Lower lobe of right lung (tissue), 2 donors: ENCODE results near the gene HOMER3. TPM values are rescaled to one million over a fixed set of nuclear protein-coding genes. Genes with fewer than 3 reads are reported as not detected.

Source experiments
- ATAC-seq, 2 donors: fragments of 200-7000 bp; cut with Tn5 transposase; one replicate each; pipeline ENCODE4 v1.9.1; 2020 to 2022; ENCODE audit warnings: mild to moderate bottlenecking in 2 of 2, moderate library complexity in 2 of 2
- DNase-seq: peaks from one replicate; pipeline ENCODE4 v3.0.0-alpha.2; 2020
- H3K27ac ChIP-seq: fragments of 200-600 bp; one replicate; pipeline ENCODE4 v1.8.0; 2022
- H3K27me3 ChIP-seq: fragments of 200-600 bp; one replicate; pipeline ENCODE4 v1.8.0; 2022; ENCODE audit warnings: low read depth
- H3K36me3 ChIP-seq: fragments of 200-600 bp; one replicate; pipeline ENCODE4 v1.8.0; 2022; ENCODE audit warnings: mild to moderate bottlenecking
- H3K4me1 ChIP-seq: fragments of 200-600 bp; one replicate; pipeline ENCODE4 v1.8.0; 2022
- H3K4me3 ChIP-seq: fragments of 200-600 bp; one replicate; pipeline ENCODE4 v1.8.0; 2022; ENCODE audit warnings: mild to moderate bottlenecking
- H3K9me3 ChIP-seq: fragments of 200-600 bp; one replicate; pipeline ENCODE4 v1.8.0; 2022
- intact Hi-C: fragments of 100-400 bp; cut with DNase I; formaldehyde crosslinking; loops from one replicate; pipeline ENCODE4 v1.11.0; 2022
- total RNA-seq: library from RNA; stranded (reverse); fragmentation: NEBNext Ultra II Directional; extraction: Animal tissue kit (Norgen Biotek cat#: 25700); gene quantifications from one replicate; pipeline ENCODE4 v1.2.1, GENCODE V29; 2021
- TF ChIP-seq, protein P1 (sequence below): fragments of 200-600 bp; IDR thresholded peaks from one replicate; pipeline ENCODE4 v1.8.0; 2022; ENCODE audit warnings: antibody characterized with exemption, mild to moderate bottlenecking
- donor health status: DM: no; HTN: yes; CAD: no; lungs with severe emphysema.

HOMER3 gene
- total RNA-seq, 1 donor from 2014 or later = 20.5 TPM

DNA sequence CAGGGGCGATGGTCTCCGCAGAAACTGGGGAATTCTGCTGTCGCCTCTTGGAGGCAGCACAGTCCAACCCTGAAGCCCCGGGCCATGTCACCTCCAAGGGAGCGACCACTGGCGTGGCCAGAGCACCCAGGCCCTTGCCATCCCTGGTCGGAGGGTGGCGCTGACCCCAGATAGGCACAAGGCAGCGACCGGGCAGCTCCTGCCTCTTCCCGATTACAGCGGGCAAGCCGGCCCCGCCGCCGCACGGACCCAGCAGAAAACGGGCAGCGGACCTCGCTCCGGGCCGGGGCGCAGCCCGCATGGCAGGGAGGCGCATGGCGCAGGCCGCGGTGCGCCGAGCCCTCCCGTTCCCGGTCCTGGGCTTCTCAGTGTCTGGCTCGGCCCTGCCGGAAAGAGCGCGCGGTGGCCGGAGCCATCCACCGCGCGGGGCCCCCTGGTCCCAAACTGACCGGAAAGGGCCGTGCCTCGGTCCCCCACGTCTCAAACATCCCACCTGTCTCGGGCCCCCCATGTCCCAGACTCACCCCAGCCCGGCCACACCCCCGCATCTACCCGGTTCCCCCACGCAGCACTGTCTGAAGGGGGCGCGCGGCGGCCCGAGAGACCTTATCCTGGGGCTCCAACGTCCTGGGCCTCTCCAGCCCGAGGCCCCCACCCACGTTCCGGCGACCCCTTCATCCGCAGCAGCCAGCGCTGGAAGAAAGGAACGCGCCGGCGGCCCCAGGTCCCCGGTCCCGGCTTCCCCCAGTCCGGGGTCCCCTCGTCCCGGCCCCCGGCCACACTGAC lies 45.8 kb downstream of the HOMER3 start:
- no peak for DNase-seq
- Histone ChIP-seq H3K27me3 (peaks cover 31% of the 10 kb centered on the region), H3K4me1 (peaks cover 16% of the 10 kb centered on the region), H3K9me3 (no peaks in the 10 kb centered on the region), H3K36me3 (peaks cover 13% of the 10 kb centered on the region), H3K27ac (no peak overlapping the region), H3K4me3 (peak overlapping the region; percentile 37)
- TF ChIP-seq, protein P1, sequence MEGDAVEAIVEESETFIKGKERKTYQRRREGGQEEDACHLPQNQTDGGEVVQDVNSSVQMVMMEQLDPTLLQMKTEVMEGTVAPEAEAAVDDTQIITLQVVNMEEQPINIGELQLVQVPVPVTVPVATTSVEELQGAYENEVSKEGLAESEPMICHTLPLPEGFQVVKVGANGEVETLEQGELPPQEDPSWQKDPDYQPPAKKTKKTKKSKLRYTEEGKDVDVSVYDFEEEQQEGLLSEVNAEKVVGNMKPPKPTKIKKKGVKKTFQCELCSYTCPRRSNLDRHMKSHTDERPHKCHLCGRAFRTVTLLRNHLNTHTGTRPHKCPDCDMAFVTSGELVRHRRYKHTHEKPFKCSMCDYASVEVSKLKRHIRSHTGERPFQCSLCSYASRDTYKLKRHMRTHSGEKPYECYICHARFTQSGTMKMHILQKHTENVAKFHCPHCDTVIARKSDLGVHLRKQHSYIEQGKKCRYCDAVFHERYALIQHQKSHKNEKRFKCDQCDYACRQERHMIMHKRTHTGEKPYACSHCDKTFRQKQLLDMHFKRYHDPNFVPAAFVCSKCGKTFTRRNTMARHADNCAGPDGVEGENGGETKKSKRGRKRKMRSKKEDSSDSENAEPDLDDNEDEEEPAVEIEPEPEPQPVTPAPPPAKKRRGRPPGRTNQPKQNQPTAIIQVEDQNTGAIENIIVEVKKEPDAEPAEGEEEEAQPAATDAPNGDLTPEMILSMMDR = peak; percentile 32
- intact Hi-C loops = no loop called here
- ATAC-seq = peak; percentile 38 to 45

DNA sequence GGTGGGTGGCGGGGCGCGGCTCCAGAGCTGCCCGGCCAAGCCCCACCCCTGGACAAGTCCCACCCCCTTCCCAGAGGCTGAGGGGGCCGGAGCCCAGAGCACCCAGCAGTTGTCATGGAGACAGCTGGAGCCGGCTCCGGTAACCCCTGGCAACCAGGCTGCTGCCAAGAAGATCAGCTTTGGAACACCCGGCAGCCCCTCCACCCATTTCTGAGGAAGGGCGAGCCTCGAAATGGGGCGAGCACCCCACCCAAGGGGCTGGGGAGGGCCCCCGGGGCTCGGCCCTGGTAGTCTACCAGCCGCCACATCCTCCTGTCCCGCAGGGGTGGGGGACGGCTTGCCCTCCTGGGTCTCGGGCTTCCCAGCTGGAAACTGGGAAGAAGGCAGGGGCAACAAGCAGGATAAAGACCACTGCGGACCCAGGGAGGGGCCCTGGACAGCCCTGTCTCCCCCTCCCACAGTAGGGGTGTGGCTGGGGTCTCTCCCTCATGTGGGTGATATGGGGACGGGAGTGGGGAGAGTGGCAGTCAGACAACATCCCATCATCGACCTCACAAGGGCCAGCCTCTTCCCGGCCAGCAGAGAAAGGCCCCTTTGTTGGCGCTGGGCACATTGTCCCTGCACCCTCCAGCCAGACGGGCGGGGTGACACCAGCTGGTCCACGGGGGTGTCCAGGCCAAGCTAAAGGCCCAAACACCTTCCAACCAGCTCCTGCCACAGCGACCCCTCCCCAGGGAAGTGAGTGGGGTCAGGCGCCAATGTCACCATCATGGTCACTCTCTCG lies 46.6 kb downstream of the HOMER3 start:
- no peak for DNase-seq
- H3K4me3 ChIP-seq = peak overlapping the region; percentile 37
- no peak overlapping the region for H3K27ac ChIP-seq
- peaks cover 16% of the 10 kb centered on the region for H3K4me1 ChIP-seq
- H3K36me3 ChIP-seq = peaks cover 6% of the 10 kb centered on the region
- peaks cover 31% of the 10 kb centered on the region for H3K27me3 ChIP-seq
- intact Hi-C loops = no loop called here
- no peak for ATAC-seq
- H3K9me3 ChIP-seq = no peaks in the 10 kb centered on the region
- TF ChIP-seq, protein P1 = no peak

DNA sequence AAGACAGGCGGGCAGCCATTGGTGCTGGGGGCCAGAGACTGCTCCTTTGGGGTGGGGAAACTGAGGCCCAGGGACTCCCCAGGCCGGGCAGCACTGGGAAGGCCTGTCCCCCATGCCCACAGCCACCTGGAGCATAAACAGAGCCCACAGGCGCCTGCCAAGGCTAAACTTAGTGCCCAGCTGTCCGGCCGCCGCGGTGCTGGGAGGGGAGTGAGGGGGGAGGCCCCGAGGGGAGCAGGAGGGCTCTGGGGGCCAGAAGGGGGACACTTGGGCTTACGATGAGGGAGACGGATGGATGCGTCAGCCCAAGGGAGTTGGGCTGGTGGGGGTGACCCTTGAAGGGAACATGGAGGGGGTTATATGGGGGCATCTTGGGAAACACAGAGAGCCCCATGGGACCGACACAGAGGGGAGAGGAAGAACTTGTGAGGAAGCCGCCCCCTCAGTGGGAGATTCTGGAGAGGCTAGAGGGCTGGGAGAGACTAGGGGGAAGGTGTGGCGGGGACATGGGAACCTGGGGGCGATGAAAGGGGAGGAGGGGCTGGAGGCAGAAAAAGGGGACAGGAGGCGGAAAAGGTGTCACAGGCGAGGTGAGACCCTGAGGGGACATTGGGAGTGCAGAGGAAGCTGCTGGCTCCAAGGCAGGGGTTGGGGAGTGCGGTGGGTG lies 47.3 kb downstream of the HOMER3 start:
- intact Hi-C loops = no loop called here
- Histone ChIP-seq H3K4me3 (no peak overlapping the region), H3K36me3 (no peaks in the 10 kb centered on the region), H3K9me3 (no peaks in the 10 kb centered on the region), H3K4me1 (peaks cover 16% of the 10 kb centered on the region), H3K27ac (no peak overlapping the region), H3K27me3 (peaks cover 31% of the 10 kb centered on the region)
- DNase-seq = no peak
- ATAC-seq = no peak
- TF ChIP-seq, protein P1 = no peak

GRCh38 chr19:18889949-18890745 lies 50.9 kb downstream of the HOMER3 start:
- no peaks in the 10 kb centered on the region for H3K36me3 ChIP-seq
- H3K27ac ChIP-seq = no peak overlapping the region
- H3K4me1 ChIP-seq = peaks cover 11% of the 10 kb centered on the region
- intact Hi-C loops = no loop called here
- peaks cover 18% of the 10 kb centered on the region for H3K27me3 ChIP-seq
- DNase-seq (no peak), ATAC-seq (no peak)
- H3K9me3 ChIP-seq = no peaks in the 10 kb centered on the region
- no peak overlapping the region for H3K4me3 ChIP-seq
- TF ChIP-seq, protein P1 = no peak

GRCh38 chr19:18886972-18887371 lies 54.0 kb downstream of the HOMER3 start:
- Histone ChIP-seq H3K27ac (no peak overlapping the region), H3K4me3 (no peak overlapping the region), H3K4me1 (no peaks in the 10 kb centered on the region), H3K9me3 (no peaks in the 10 kb centered on the region), H3K27me3 (no peaks in the 10 kb centered on the region), H3K36me3 (no peaks in the 10 kb centered on the region)
- ATAC-seq = no peak
- DNase-seq = no peak
- intact Hi-C loops = no loop called here
- TF ChIP-seq, protein P1 = no peak
